IPS DF 4.7 (cell line): ENCODE measurements around the gene PIBF1.
"Not testable (repeated sequence)": the region's sequence is repeated elsewhere in the genome, so short reads cannot be mapped to it uniquely, and the experiment has no call there.

Experiments used
- DNase-seq: peaks from one replicate; pipeline ENCODE4 v3.0.0-alpha.2; 2013; ENCODE audit warnings: low spot score; ENCODE audit errors: extremely low read depth

Gene PIBF1

DNA sequence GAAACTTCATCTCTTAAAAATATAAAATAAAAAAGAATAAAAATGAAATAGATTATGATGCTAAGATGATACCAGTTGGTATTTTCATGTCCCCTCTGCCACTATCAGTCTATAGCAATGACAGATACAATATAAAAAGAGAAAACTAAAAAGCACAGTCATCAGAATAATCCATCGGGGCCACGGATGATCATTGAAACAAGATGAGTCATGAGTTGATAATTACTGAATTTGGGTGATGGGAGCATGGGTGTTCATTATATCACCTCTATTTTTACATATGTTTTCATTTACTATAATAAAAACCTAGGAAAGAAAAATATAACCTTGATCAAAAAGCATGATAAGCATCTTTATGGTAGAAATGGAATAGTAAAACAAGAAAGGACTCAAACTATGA, 41.1 kb downstream of the PIBF1 start:
- no peak for DNase-seq

DNA sequence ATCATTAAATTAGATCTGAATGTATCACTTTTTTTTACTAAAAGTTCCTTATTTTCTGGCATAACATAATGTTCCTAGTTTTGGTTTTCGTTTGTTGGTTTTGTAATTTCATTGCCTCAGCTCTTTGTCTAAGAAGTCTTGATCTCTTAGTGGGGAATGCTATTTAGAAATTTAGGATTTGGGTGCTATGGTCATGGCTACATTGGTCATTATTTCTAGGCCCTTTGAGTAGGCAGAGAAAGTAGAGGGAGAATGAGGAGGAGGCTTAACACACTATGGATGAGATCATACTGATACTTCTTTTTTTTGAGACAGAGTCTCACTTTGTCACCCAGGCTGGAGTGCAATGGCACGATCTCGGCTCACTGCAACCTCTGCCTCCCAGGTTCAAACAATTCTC, 41.8 kb downstream of the PIBF1 start:
- DNase-seq: no peak

DNA sequence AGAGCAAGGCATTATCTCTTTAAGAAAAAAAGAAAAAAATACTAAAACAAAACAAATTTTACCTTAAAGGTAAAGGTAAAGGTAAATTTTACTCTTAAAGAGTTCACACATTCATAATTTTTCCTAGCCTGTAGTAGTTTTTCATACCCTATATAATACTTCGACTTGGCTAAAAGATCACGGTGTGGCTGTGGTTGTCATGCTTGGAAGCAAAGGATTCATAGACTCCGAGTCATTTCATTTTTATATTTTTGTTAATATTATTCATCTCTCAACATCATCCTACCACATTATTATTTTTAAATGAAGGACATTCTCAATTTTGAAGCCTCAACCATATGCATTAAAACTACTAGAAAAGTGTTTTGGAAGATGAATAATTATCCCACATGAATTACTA, 52.7 kb downstream of the PIBF1 start:
- DNase-seq: no peak

DNA sequence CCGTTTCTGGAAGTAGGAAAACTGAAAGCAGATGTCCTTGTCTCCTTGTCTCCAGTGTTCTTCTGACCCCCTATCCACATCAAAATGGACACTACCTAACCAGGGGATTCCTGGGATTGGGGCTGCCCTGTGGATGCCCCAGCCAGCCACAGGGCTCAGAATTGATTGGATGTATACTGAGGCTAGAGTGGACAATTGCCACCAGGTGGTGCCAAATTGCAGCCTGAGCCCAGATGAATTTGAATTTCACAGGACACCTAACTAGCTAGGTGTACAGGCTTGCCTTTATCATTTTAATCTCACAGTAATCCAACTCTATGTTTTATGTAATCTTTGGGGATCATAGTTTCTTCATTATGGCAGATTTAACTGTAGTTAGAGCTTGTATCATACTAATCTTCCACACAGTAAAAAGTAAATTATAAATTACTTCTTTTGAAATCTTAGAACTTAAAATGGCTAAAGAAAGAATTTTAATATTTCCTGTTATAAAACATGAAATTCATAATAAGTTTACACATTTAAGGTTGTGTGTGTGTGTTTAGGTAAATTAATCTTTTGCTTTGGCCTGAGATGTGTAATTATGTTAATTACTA, 58.0 kb downstream of the PIBF1 start:
- peak; percentile 16 for DNase-seq

DNA sequence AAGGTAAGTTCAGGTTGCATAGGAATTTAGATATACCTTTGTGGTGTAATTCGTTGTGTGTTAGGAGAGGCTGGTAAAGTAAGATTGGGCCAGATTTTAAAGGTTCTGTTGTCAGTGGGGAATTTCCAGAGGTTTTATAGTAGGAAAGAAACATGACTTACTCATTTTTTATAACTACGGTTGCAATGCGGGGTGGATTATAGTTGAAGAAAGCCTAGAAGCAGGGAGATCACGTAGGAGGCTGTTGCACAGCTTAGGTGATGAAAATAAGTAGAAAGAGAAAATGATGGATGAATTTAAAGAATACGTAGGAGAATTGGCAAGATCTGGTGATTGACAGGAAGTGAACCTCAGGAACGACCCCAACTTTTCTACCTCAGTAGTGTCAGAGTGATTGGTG, 61.1 kb downstream of the PIBF1 start:
- DNase-seq: no peak

DNA sequence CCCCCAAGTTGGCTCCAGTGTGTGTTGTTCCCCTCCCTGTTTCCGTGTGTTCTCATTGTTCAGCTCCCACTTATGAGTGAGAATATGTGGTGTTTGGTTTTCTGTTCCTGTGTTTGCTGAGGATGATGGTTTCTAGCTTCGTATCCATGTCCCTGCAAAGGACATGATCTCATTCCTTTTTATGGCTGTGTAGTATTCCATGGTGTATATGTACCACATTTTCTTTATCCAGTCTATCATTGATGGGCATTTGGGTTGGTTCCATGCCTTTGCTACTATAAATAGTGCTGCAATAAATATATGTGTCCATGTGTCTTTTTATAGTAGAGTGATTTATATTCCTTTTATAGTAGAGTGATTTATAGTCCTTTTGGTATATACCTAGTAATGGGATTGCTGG, 63.2 kb downstream of the PIBF1 start:
- not testable (repeated sequence) for DNase-seq

DNA sequence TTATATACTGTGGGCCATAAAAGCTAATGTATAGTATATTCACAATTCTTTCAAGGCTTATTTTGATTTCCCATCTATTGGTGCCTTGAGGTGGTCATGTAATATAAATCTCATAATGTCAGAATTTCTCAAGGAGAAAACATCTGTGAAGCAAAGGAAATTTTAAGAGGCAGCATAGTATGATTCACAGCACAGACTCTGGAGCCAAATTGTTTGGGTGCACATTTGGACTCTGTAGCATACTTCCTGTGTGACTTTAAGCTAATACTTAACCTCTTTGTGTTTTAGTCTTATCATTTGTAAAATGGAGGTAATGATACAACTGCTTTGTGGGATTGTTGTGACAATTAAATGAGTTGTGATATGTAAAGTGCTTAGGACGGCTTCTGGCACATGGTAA, 67.6 kb downstream of the PIBF1 start:
- DNase-seq: no peak

DNA sequence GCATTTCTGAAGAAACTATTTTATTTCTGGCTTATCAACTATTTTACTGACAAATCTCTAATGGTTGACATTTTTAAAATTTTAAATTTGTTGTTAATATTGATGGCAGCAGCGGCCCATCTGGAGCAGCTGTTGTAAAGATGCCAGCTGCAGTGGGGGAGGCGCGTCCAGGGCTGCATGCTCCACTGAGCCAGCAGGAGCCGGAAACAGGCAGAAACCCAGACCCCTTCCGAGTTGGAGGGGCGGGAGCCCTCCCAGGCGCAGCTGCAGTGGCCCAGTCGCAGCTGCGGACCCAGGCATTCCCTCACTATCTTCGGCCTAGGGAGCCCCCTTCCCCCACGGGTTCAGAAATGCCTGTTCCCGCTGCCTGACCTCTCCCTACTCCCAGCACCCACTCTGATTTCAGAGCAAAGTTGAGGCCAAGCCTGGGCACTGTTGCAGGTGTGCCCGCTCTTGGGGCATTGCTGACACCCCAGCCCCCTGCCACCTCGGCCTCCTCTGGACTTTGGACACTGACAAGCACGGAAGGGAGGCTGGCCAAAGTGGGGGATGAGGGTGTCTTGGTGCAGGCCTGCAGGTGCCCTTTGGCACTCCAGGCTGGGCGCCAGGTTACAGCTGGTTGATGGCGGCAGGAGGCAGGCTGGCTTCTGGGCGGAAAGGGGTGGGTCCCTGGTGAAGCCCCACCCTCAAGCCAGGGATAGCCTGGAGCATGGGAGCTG, 69.2 kb downstream of the PIBF1 start:
- no peak for DNase-seq

DNA sequence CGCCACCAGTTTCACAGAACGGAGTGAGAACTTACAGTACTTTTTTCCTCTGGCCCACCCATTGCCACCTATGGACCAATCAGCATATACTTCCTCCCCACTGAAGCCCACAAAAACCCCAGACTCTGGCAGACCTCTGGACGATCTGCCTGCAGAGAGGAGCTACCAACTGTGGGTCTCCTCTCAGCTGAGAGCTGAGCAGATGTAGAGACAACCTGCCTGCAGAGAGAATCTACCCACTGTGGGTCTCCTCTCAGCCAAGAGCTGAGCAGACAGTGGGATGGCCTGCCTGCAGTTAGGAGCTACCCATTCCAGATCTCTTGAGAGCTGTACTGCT, 69.7 kb downstream of the PIBF1 start:
- DNase-seq: no peak

DNA sequence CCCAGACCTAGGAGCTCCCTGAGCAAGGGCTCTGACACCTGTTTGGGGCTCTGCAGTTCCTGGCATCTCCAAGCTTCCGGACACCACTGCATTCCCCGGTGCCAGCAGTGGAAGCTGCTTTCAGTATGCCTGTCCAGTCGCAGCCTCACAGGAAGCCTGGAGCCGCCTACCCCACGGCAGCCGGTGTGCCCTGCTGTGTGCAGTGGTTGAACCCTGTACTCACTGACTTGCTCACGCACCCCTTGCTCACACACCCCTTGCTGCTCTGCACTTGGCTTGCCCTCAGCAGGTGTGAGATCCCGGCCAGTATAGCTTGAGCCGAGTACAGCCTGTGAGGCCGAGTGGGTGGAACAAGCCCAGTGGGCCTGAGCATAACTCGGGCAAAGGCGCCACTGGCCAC, 70.3 kb downstream of the PIBF1 start:
- DNase-seq: no peak

DNA sequence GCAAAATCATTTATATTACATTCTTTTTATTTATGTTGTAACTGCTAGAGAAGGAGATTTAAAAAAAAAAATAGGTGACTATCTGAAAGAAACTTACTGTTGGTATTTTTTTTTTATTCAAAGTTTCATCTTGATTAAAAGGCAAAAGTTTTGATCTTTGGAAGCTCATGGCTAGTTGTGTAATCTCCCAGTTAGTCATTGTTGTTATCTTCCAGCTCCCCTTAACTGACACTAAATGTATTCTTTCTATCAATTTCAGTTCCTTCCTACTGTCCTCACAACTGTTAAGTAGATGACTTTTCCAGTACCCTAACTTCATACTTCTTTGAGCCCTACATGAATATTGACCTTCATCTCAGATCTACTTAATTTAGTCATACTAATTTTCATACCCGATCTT, 71.1 kb downstream of the PIBF1 start:
- DNase-seq: no peak

DNA sequence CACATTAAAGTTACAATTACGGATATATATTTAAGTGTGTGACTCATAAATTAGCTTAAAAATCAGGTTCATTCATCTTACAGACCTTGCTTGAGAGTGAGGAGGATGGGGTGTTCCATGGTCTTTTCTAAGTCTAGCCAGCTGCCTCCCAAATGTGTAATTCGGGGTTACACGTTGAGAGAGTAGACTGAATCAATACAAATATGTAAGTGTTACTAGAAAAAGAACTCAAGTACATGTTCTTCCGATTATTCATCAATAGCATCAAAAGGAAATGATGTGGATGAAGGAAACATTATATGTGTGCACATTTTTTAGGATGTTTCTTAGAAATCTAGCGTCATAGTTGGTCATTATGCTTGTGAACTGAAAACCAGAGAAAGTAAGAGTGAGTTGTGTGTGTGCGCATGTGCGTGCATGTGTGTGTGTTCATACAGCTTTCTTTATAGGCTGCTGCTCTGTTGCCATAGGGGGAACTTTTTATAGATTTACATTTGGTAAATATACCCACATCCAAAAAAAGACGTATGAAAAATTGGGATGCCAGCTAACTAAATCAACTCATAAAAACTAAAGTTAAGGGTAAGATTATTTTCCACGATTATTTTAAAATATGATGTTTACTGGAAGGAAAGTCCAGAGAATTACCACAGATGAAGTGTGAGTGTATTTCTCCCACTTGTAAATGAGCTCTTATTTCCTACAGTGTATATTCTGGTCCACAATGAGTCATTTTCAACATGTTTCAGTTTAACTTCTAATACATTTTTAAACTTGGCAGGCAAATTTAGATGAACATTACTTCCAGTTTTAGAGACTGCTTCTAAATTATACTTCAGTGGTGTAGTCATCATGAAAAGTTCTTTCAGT, 82.4 kb downstream of the PIBF1 start:
- no peak for DNase-seq

DNA sequence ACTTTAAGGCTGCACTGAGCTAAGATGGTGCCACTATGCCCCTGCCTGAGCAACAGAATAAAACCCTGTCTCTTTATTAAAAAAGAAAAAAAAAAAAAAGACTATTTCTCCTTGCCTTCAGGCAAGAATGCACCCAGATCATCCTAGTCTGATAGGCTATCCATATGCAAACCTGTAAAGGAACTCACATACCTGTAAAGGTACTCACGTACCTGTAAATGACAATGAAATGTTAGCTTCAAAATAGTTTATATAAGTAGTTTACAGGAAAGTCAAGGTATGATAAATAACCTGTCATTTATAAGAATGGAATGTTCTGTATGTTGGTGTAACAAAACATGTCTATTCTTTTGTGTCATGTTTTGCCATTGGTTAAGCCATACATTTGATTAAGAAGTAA, 86.3 kb downstream of the PIBF1 start:
- no peak for DNase-seq

DNA sequence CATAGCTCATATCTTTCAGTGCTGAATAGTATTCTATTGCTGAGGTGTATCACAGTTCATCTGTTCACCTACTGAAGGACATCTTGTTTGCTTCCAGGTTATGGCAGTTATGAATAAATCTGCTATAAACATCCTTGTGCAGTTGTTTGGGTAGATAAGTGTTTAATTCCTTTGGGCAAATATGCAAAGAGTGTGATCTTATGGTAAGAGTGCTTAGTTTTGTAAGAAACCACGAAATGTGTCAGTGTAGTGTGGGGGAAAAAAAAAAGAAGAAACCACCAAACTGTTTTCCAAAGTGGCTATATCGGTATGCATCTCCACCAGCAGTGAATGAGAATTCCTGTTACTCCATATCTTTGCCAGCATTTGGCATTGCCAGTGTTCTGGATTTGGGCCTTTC, 93.3 kb downstream of the PIBF1 start:
- DNase-seq: no peak

DNA sequence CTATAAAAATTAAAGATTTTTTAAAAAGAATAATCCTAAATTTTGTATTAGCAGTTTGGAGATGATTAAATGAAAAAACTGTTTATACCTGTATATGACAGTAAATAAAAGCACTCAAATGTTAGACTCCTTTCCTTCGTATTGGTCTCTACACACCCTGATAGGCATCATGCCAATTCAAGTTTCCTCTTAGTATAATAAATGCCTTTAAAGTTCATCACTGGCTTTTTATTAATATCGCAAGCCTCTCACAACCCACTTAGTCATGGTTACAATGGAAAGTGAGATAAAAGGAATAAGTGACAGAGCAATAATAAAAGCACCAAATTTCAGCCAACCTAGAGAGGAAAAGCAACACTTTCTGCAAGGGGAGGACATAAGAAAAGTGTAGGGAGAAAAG, 102.2 kb downstream of the PIBF1 start:
- DNase-seq: no peak

DNA sequence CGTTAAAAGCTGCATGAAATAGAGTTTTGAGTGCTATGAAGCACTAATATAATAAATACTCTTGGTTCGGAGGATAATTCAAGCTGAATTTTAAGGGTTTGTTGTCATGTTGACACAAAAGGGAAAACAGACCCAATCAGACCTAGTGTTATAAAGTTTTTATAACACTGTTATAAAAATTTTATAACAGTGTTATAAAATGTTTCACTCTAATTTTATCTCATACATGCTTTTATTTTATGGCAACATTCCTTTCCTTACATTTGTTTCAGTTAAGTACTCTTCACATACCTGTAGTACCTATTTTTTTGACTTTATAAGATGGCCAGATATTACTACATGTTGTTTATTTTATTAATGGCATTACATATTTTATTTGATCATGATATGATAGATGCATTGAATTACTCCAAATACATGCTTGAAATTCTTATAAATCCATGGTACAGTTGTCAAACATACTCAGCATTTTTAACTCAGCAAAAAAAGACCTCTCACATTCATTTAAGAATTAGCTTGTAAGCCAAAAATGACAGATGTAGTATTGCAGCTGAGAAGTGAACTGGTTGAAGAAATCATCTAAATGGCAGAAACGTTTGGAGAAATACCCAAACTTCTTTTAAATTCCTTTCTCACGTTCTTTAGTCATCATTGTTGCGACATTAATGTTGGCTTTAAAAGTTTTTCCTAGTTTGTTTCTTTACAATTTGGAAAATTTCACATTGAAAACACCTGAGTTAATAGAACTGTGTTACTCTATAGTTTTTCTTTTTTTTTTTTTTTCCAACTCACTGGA, 104.5 kb downstream of the PIBF1 start:
- no peak for DNase-seq

DNA sequence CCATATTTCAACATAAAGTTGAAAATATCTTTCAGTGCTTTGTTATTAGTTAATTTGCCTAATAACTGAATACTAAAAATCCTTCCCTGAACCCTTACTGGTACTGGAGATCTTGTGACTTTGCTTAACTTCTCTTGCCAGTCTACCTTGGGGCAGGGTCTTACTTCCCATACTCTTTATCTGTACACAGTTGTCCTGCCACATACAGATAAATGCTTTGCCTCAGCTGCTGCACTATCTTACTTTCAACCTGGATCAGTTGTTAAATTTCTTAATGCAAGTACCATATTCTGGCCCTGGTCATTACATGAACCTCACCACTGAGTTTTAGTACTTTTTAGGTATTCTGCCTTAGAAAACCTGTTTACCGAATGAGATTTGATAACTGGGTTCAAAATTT, 107.6 kb downstream of the PIBF1 start:
- DNase-seq: no peak

DNA sequence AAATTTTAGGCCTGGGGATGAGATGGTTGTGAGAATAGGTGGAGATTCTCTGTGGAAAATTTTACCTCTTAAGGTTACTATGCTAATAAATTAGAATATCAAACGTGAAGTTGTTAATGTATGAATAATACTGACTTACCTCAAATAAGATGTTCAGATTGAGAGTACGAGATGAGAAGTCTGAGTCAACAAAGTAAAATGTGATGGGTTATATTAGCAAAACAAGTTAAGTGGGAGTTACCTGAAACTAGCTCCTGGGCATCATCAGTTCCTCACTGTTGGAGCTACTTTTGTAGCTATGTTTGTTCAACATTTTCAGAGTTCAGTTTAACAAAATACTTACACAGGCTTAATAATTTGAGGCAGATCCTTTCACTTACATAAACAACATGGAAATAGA, 108.6 kb downstream of the PIBF1 start:
- no peak for DNase-seq

DNA sequence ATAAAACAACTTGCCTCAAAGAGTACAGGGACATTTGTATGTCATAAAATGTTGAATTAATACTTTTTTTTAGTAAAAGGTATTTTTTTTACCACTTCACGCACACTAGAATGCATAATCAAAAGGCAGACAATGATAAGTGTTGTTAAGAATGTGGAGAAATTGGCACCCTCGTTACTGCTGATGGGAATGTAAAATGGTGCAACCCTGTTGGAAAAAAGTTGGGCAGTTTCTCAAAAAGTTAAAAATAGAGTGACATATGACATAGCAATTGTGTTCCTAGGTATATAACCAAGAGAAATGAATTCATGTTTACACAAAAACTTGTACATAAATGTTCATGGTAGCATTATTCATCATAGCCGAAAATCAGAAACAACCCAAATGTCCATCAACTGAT, 109.5 kb downstream of the PIBF1 start:
- no peak for DNase-seq

DNA sequence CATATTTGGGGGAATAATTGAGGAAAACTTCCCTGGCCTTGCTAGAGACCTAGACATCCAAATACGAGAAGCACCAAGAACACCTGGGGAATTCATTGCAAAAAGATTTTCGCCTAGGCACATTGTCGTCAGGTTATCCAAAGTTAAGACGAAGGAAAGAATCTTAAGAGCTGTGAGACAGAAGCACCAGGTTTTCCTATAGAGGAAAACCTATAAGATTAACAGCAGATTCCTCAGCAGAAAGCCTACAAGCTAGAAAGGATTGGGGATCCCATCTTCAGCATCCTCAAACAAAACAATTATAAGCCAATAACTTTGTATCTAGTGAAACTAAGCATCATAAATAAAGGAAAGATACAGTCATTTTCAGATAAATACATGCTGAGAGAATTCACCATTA, 114.9 kb downstream of the PIBF1 start:
- no peak for DNase-seq

DNA sequence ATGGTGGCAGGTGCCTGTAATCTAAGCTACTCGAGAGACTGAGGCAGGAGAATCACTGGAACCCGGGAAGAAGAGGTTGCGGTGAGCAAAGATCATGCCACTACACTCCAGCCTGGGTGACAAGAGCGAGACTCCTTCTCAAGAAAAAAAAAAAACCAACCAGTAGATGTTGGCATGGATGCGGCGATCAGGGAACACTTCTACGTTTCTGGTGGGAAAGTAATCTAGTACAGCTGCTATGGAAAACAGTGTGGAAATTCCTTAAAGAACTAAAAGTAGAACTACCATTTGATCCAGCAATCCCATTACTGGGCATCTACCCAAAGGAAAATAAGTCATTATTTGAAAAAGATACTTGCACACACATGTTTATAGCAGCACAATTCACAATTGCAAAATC, 119.6 kb downstream of the PIBF1 start:
- DNase-seq: not testable (repeated sequence)

DNA sequence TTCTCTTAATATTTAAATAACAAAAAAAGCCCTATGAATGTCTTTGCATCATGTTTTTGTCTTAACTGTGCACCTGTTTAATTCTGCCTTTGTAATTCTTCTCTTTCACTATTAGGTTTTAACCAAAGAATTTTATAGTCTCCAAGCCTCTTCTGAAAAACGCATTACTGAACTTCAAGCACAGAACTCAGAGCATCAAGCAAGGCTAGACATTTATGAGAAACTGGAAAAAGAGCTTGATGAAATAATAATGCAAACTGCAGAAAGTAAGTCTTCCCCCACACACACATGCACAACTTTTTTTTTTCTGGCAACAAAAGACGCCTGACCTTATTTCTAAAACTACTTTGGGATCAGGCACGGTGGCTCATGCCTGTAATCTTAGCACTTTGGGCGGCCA, 126.5 kb downstream of the PIBF1 start:
- DNase-seq: no peak
